HG03442 (cell line): ENCODE measurements around the gene GPR42.

Experiments used
- ATAC-seq: cut with Tn5 transposase; IDR thresholded peaks from one replicate; pipeline ENCODE4 v1.9.1; 2021; ENCODE audit warnings: mild to moderate bottlenecking, moderate library complexity; ENCODE audit not compliant: unreplicated experiment

GPR42 gene, protein sequence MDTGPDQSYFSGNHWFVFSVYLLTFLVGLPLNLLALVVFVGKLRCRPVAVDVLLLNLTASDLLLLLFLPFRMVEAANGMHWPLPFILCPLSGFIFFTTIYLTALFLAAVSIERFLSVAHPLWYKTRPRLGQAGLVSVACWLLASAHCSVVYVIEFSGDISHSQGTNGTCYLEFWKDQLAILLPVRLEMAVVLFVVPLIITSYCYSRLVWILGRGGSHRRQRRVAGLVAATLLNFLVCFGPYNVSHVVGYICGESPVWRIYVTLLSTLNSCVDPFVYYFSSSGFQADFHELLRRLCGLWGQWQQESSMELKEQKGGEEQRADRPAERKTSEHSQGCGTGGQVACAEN

DNA sequence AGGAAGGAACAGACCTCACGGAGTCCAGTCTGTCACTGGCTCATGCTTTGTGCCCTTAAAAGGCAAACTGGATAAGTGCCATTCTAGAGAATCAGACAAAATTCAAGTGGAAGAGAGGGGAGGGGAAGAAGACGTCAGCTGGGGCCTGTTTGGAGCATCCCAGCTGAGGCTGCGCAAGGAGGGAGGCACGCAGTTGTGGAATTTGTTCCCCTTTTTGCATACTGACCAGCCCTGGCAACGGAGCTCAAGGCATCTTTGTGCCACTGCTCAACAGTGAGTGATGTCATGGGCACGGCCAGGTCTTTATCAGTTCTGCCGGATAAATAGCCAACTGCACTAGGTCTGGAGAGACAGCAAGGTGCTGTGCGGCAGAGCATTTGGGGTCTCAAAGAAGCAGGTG is at the start of gene GPR42:
Gene GPR42, plus strand, starts transcription at position 347 of the 400 bp plus-strand sequence. CDS start 292 bp downstream, outside the sequence.
- ATAC-seq, result no peak

DNA sequence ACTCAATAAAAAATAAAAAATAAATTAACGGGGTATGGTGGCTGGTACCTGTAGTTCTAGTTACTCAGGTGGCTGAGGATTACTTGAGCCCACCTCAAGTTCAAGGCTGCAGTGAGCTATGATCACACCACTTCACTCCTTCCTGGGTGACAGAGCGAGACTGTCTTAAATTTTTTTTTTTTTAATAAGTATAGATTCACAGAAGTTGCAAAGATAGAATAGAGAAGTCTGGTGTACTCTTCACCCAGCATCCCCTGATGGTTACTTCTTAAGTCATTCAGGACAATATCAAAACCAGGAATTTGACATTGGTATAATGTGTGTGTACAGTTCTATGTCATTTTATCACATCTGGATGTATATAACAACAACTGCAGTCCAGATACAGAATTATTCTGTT is 49.6 kb upstream of the GPR42 start:
- no peak for ATAC-seq

GRCh38 chr19:35322014-35322413 is 48.9 kb upstream of the GPR42 start:
- no peak for ATAC-seq

GRCh38 chr19:35327642-35328041 is 43.2 kb upstream of the GPR42 start:
- ATAC-seq, result no peak

GRCh38 chr19:35328851-35329285 is 42.0 kb upstream of the GPR42 start, which contains the start of gene CD22:
Gene CD22, plus strand, starts transcription at chr19:35329187. Its CDS starts 2,854 bp downstream, at chr19:35332041.
- ATAC-seq, result no peak

- ATAC-seq, result no peak
These were observed 41.5 kb upstream of the GPR42 start for GRCh38 chr19:35329323-35329722.

- peak; percentile 45 for ATAC-seq
These were observed 40.4 kb upstream of the GPR42 start for GRCh38 chr19:35330475-35330874.

- no peak for ATAC-seq
These were observed 39.2 kb upstream of the GPR42 start for GRCh38 chr19:35331551-35332214.

DNA sequence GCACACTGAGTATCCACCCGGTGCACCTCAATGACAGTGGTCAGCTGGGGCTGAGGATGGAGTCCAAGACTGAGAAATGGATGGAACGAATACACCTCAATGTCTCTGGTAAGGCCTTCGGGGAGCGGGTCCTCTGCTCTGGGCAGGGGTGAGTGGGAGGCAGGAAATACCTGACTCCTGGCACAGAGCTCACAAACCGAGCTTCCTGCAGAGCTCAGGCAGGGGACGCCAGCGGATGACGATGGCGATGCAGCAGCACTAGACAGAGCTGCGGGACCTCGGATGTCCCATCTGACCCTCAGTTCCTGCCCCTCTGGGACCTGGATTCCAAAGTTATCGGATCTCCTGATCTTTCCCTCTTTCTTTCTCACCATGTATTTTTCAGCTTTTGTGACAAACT is 38.1 kb upstream of the GPR42 start:
- ATAC-seq, result no peak

GRCh38 chr19:35334144-35334753 is 36.6 kb upstream of the GPR42 start:
- no peak for ATAC-seq

GRCh38 chr19:35336166-35336955 is 34.5 kb upstream of the GPR42 start:
- no peak for ATAC-seq

GRCh38 chr19:35337097-35337983 is 33.5 kb upstream of the GPR42 start:
- no peak for ATAC-seq

DNA sequence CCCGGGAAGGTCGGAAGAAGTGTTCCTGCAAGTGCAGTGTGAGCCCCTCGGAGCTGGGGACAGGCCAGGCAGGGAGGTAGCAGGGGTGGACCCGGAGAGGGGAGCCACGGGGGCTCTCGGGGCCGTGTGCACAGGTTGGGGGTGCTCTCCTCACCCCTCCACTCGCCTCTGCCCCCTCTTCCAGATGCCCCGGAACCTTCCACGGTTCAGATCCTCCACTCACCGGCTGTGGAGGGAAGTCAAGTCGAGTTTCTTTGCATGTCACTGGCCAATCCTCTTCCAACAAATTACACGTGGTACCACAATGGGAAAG is 32.9 kb upstream of the GPR42 start:
- ATAC-seq, result no peak

DNA sequence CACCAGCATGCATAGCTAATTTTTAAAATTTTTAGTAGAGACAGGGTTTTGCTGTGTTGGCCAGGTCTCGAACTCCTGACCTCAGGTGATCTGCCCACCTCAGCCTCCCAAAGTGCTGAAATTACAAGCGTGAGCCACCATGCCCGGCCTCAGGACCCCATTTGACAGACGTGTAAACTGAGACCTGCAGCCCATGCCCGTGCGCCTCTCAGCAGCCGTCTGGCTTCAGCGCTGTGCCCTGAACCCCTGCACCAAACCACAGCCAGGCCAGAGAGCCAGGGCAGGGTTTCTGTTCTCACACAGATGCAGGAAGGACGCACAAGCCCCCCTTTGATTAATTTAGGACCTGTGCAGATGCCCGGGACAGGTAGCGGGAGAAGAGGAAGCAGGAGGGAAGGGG is 30.4 kb upstream of the GPR42 start:
- ATAC-seq, result no peak

- ATAC-seq, result no peak
These were observed 29.9 kb upstream of the GPR42 start for GRCh38 chr19:35341006-35341405.

GRCh38 chr19:35341565-35342225 is 29.2 kb upstream of the GPR42 start:
- no peak for ATAC-seq

GRCh38 chr19:35342430-35342829 is 28.4 kb upstream of the GPR42 start:
- no peak for ATAC-seq

GRCh38 chr19:35344511-35345031 is 26.3 kb upstream of the GPR42 start:
- ATAC-seq, result no peak

DNA sequence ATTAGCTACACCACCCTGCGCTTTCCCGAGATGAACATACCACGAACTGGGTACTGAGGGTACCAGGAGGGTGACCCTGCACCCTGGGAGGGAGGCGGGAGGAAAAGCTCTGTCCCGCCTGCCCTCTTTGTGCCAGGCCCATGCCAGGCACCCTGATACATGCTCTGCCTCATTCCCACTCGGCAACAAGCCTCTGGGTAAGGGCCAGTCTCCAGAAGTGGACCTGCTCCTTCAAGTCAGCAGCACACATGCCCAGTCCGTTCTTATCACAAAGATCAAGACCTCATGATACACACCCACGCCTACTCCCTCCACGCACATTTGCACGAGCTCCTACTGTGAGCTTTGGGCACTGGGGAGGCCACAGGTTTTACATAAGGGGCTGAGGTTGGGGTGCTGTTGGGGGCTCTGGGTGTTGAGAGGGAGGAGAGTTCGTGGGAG is 25.2 kb upstream of the GPR42 start:
- ATAC-seq, result no peak
